Effector CD4-positive, alpha-beta T cell (primary cell): ENCODE measurements around the gene ADAMTS3.

ENCODE experiments used
- DNase-seq: peaks from one replicate; pipeline ENCODE4 v3.0.0-alpha.2; 2020

Gene ADAMTS3

DNA sequence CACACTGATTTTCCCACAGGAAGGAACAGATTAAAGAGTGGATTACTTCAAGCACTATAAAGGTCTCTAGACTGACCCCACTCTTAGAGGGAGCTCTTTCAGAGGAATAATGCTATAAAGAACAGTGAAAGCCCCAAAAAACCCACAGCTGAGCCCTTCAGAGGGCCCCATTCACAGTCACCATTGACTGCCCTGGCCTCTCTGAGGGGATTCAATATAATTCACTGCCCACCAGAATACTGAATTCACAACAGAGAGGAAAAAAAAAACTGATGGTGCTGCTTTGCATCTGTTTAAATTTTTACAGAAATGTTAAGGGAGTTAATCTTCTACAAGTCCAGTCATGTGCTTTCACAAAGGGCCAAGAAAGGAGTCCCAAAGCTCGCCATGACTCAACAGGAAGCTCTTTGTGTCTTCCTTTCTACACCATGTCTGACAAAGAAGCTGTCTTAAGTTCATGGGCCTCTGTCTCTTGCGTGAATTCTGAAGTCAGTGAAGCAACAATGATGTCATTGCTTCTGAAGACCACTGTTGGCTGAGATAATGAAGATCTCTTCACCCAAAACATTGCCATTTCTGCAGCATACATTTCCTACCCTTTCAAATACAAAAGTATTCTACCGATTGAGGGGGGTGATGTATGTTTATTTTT lies 174.9 kb downstream of the ADAMTS3 start:
- no peak for DNase-seq

DNA sequence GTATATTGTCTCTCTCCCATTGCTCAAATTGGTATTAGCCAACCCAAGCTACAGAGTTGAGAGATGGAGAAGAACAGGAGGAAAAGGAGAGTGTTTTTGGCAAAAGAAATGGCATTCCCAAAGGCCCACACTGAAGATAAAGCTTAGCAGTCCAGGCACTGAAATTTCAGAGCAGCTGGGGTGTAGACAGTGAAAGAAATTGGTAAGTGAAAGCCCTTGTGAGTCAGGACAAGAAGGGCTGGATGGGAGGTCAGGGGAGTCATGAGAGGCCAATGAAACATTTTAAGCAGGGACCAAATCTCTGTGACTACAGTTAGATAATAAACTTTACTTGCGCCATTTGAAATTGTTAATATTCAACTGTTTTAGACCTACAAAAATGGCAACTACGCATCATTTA lies 177.7 kb downstream of the ADAMTS3 start:
- no peak for DNase-seq

DNA sequence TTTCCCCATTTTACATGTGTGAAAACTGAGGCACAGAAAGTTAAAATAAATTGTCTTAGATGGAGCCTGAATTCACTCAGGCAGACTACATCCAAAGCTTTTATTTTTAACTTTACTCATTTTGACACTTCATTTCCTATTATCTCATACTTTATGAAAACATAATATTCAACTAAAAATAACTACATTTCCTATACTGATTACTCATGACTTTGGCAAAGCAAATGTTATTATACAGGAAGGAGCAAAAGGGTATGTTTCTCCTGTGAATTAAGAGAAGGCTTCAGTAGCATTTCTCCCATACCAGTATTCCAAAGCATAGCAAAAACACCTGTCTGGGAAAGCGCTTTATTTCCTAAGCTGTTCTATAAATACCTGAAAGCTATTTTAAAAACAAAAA lies 178.6 kb downstream of the ADAMTS3 start:
- DNase-seq: no peak

DNA sequence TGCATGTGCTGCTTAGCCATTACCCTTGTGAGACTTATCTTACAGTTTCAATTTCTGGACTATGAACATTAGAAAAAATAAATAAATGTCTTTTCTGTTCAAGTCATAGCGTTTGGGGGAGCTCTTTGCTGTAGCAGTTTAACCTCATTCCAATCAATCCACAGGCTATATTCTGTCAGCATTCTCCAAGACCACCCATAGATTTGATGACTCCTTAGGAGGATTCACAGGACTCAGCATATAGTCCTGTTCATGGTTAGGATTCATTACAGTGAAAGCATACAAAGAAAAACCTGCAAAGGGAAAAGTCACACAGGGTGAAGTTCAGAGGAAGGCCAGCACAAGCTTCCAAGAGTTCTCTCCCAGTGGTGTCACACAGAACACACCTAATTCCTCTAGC lies 180.5 kb downstream of the ADAMTS3 start:
- DNase-seq: no peak

DNA sequence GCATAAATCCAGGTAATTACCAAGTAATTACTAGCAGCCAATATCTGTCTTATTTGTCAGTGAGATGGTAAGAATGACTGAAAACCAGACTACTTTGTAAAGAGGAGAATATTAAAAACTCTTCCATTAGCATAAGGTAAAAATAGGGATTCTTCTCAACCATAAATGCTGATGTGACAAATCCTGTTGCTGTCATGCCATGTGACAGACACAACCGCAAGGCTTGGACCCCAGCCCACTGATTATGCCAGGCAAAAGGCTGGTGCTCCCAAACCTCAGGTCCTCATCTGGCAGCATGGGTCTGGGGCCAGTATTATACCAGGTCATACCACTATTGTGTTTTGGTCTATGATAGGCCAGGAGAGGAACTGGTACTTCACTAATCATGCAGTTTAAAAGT lies 181.1 kb downstream of the ADAMTS3 start:
- no peak for DNase-seq

DNA sequence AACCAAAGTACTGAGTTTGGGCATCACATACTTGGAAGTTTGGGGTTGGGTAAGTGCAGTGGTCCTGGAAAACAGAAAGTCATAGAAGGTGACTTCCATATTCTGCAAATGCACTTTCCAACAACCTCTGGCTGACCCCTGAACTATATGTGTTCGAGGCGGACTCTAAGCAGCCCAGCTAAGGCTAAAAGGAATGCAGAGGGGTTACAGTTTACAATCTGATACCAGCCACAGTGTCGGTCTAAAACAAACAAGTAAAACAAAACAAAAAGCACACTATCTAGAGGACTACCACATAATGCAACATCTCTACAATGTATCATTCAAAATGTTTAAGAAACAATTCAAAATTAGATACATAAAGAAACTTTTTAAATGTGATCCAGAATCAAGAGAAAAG lies 185.6 kb downstream of the ADAMTS3 start:
- DNase-seq: no peak

DNA sequence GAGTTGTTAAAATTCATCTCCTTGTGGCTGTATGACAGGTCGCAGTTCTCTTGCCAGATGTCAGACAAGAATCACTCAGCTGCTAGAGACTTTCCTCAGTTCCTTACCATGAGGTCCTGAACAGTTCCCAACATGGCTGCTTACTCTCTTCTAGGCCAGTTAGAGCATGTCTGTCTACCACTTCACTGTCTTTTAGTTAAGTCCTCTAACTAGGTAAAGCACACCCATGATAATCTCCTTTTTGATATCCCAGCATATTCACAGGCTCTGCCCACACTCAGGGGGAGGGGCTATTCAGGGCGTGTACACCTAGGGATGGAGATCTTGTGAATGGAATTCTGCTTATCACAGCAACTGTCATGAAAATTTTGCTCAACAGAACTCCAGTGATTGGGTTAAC lies 190.1 kb downstream of the ADAMTS3 start:
- DNase-seq: no peak

DNA sequence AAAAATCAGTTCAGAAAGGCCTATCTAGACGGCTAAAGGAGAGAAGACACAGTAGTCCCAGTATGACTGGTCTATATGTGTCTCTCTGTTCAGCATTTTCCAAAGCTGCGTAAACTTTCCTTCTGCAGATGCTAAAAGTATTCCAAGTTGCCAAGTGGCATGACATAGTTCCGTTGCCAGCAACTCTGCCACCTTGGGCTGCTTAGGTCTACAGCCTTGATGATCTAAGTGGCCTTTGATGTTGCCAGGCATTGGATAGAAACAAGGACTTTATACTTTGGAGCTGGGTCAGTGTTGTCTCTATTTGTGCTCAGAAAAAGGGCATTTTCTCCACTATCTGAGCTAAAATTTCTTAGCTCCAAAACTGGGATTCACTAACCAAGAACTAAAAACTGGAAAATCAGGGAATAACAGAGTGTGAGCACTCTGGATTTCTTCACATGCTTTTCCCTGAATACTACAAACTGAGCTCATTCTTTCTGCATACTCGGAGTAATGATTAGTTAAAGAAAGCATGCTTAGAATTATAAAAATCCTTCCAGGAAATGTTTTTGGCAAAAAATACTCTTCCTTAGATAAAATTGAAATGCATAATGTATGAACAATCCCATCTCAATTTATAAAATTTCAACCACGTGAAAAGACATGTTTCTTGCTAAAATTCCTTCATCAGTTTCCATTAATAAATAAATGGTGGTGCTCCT lies 191.4 kb downstream of the ADAMTS3 start:
- DNase-seq: no peak

DNA sequence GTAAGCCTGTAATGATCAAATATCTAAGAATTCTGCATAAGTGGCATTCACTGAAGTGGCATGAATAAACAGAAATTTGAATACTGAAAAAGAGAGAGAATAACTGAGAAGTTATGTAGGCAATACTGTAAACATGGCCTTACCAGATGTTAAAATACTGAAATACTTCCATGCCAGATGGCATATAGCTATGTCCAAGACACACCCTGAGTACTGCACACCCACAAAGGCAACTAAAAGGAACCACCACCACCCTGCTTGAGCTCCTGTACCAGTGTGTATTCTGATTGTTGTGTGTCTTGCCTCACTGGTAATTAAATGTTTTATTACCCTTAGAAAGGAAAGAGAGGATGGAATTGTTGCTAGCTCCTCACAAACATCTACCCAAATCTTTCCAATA lies 192.1 kb downstream of the ADAMTS3 start:
- no peak for DNase-seq

DNA sequence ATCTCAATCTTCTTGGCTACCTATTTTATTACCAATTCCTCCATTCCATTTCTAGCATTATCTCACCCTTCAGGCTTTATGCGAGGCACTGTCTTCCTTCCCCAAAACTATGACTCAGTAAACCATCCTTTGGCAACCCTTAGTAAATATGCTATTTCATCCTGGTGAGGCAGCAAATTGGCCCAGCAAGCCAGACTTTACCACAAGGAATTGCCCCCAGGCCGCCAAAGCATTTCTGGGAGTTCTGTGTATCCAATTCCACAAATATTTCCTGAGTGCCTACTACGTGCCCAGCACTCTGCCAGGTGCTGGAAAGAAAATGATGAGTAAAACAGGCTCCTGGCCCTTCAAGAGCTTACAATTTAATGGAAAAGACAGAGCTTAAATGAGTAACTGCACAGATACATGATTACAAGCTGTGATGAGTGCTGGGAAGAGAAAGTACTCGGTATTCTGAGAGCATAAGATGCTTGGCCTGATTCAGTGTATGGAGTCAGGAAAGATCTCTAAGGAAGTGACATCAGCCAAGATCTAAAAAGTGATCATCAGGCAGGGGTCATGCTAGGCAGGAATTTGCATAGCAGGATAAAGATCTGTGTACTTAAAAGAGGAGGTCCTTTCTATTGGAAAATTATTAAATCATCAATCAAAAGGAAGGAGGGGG lies 193.8 kb downstream of the ADAMTS3 start:
- DNase-seq: no peak

DNA sequence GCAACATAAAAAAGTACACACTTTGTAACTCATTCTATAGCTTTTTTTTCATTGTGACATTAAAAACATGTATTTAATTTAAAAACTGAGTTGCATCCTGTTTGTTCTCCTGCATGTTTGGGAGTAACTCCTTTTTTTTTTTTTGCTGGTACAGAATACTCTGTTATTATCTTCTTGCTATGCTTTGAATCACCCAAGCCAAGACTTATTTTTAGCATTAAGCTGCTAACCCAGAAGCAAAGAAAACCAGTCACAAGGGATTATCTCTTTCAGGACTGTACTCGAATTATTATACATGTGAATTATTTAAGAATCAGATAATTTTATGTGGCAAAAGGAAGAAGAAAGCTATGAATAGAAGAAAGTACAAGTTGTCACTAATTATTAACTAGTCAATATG lies 194.9 kb downstream of the ADAMTS3 start:
- no peak for DNase-seq

DNA sequence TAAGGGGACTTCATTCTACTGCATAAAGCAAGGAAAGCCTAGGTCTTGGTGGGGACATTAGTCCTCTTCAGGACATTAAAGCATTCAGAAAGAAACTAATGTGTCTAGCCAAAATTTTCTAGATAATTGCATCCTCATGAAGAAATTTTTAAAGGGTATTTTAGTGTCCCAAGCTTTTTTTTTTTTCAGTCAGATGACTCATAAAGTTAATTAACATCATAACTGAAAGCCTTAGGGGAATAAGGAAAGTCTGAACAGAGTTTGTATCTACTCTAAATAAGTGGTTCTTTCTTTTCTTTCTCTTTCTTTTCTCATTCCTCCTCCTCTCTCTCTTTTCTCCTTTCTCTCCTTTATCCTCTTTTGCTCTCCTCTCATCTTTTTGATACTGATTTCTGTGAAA lies 202.4 kb downstream of the ADAMTS3 start:
- DNase-seq: no peak

DNA sequence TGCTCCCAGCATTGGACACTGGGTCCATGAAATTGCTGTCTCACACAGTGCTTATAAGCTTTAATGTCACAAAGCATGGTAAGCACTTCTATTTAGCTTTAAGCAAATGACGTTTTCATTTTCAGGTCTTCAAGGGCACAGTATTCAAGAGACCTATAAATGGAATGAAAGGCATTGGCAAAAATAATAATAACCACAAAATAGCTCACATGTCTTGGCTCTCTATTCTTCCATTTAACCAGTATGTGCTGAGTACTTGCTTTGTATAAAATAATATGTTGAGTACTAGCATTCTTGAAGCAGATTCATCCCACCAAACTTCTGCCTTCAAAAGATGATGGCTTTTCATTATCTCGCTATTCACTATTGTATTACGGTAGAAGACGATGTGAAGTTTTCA lies 203.0 kb downstream of the ADAMTS3 start:
- no peak for DNase-seq

DNA sequence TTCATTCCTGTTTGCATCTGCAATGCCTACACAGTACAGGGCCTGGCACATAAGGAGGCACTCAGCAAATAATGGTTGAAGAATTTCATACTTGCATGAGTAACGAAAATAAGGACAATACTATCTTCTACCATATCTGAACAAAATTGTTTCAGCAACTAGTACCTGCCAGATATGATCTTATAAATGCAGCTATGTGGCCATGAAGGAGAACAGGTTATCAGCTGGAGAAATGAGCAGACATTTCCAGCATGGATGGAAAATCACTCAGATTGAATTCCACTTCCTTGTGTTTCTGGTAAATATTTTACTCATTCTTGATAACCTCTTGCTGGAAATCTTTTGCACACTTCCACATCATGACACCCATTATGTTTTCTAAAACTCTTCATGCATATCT lies 204.0 kb downstream of the ADAMTS3 start:
- DNase-seq: no peak

DNA sequence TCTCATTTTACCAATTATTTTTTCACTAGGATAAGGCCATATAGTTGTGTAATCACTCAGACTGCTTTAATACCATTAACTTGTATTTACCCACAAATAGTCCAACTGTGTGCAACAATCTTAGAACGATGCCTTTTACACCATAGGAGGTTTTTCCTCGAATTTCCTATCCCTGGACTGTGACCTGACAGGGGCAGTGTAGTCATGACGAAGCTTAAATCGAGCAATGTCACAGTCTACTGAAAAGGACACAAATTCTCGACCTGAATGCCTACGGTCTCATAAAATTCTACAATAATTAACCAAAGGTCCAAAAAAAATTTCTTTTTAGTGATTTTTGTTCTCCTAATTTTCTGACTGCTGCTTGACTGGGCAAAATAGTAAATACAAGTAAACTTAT lies 208.9 kb downstream of the ADAMTS3 start:
- no peak for DNase-seq

DNA sequence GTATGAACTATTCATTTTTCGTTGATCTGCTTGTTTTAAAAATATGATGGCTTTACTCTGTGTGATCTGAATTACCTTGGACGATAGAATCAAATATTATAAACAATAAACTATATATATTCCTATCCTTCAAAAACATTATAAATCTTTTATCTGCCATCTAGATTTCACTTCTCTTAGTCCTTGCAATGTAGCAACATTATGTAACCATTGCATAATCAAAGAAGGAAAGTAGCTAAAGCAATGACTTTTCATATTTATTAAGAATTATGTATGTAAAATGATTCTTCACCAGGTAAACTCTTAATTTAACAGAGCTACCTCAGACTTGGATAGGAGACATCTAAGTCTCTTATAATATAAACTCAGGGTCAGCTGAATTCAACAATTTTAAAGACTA lies 210.5 kb downstream of the ADAMTS3 start:
- no peak for DNase-seq

DNA sequence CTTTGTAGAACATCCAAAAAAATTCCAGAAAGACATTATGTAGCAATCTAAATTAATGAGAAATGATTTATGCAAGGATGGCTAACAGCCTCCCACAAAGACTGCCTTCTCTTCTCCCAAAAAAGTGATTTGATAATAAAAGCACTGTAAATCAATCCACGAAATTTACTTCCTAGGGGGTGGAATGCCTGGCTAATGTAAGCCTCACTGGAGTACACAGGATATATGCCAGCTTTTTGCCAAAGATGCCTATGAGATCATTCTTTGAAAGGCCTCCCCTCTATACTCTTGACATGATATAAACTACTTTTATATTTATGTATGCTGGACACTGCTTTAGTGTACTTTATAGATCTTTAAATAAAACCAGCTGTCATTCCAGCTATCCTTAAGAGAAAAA lies 211.1 kb downstream of the ADAMTS3 start:
- no peak for DNase-seq

DNA sequence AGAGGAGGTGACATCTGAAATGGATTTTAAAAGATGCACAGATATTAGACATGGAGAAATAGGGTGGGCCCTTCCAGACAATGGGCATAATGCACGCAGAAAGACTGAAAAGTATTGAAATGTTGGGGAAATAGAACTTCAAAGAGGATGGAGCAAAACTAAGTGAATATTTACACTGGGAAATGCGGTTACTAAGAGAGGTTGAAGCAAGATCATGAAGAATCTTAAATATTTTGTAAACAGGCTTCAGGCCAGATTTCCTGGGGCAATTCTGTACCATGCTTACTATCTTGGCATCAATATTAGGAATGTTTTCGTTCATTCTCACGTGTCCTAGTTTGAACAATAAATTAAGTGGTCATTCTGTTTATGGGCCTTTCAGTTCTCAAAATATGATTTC lies 216.3 kb downstream of the ADAMTS3 start:
- DNase-seq: no peak

DNA sequence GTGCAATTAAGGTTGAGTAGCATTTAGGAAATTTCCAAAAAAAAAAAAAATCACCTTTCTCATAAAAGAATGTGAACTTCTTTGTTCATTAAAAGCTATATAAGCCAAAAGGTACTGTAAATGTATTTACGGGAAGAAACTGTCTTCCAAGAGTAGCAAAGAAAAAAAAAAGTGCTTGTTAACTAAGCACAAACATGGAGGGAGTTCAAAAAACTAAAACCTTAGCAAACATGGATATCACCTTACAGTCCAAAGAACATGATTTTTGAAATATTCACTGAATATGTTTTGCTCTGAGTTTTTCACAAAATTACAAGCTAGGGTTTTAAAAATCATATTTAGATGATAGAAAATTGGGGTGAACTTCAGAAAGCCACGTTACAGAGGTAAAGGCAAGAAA lies 217.5 kb downstream of the ADAMTS3 start:
- DNase-seq: no peak

DNA sequence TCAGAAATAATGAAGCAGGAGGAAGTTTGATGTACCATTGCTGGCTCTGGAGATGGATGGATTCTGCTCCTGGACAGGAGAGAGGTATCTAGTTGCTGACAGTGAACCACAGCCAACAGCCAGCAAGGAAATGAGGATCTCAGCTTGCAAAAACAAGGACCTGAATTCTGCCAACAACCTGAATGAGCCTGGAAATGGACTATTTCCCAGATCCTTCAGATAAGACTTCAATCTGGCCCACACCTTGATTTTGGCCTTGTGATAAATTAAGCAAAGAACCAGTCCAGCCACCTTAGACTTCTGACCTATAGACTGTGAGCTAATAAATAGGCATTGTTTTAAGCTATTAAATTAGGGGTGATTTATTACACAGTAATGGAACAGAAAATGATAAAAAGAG lies 220.3 kb downstream of the ADAMTS3 start:
- no peak for DNase-seq

DNA sequence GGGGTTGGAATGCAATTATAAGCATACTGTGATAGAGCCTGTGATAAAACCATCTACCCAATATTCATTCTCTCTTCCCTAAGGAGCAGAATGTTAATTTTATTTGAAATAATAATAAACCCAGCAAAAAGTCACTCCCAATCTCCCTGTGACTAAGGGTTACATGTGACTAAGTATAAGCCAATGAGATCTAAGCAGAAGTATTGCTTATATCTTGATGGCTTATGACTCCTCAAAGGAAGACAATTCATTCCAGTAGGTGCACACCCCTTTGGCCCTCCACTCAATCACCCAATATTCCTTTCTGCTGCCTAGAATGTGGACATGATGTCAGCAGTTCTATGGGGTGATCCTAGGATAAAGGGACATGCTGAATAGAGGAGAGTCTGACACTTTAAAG lies 224.6 kb downstream of the ADAMTS3 start:
- no peak for DNase-seq

DNA sequence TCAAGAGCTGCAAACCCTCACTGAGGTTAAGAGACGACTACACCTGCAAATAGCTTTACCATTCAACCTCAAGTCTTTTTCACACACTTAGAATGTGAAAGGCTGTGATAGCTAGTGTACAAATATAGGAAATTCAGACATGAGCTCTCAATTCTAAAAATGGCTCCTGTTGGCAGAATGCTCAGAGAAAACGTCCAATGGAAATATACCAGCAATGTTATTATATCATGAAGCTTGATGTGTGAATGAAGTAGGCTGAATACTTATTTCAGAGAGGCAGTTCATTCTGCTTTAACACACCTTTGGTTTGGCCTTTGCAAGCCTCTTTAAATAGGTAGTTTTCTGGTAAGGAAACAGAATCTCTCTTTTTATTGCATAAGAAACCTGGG lies 227.6 kb downstream of the ADAMTS3 start:
- no peak for DNase-seq

DNA sequence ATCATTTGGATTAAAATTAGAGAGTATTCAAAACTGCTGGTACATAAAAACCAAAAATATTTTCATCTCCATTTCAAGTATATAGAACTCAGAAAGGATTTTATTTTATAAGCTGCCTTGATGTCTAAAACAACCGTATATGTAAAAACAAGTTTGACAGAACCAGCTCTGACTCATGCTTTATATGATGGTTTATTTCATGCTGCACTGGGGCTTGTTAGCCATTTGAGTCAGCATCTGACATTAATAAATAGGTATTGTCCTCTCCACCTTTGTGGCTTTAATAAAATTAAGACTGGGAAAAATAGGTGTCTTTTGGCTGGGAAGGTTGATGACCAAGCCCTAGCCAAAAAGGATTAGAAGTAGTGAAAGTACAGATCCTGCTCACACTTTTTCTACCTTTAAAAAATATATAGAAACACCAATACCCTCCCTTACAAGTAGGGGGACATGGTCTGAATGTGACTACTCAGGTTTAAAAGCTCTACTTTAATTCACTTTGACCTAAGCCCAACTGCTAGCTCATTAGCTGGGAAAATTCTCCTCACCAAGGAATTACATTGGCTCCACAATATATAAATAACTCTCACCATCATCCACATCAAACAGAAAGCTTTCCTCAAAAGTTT lies 228.1 kb downstream of the ADAMTS3 start:
- DNase-seq: no peak

DNA sequence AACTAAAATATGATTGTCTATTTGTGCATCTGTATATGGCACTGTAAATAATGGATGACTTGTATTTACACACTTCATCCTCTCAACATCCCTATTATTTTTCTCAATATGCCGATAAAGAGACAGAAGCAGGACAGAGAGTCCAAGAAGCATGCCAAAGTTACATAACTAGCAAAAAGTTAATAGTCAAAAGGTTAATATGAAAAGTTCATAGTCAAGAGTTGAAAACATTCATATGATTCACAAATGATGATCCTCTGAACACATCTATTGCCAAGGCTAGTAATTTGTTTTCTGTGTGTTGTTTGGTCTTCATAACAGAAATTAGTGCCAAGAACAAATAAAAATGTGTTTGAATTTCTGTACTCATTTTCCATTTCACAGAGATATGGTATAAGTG lies 231.0 kb downstream of the ADAMTS3 start:
- no peak for DNase-seq
